ENCODE data around the gene CEBPG.

Gene CEBPG

DNA sequence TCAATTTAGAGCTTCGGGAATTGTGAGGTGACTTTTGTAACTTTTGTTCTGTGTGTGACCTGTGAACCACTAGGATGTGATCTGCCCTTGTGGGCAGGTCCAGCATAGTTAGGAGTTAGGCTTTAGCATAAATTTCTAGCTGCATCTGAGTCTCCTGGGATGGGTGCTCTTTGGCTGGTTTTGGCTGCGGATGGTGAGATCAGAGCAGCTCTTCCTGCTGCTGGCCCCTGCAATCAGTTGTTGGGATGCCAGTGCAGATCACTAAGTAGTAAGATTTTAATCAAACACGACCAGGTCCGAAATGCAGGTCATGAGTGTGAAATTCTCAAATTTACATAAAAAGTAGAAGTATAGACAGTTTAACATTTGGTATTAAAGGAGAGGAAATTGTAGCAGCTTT, 8.5 kb downstream of the CEBPG start:
- H3K9me3 ChIP-seq (ENCODE audit: control insufficient read depth in 2 of 2, low read length in 2 of 2), result no peaks in the 10 kb centered on the region
- peaks cover 10% of the 10 kb centered on the region for H3K4me1 ChIP-seq (ENCODE audit: control insufficient read depth, insufficient read depth, low read length)

GRCh38 chr19:33382982-33383381, 9.5 kb downstream of the CEBPG start:
- Histone ChIP-seq H3K4me1 (ENCODE audit: control insufficient read depth, insufficient read depth, low read length) (peaks cover 4% of the 10 kb centered on the region), H3K9me3 (ENCODE audit: control insufficient read depth in 2 of 2, low read length in 2 of 2) (no peaks in the 10 kb centered on the region), H3K36me3 (ENCODE audit: control insufficient read depth in 2 of 2, insufficient read depth in 2 of 2, low read length in 2 of 2) (peaks cover 7 to 10% of the 10 kb centered on the region in 2 donors), H3K9ac (ENCODE audit: low read length in 2 of 2) (no peak overlapping the region), H3K27ac (ENCODE audit: low read length) (no peak overlapping the region), H3K4me3 (ENCODE audit: low read length in 2 of 2) (no peak overlapping the region), H3K27me3 (ENCODE audit: control insufficient read depth in 1 of 2, insufficient read depth in 2 of 2, low read length in 2 of 2) (no peaks in the 10 kb centered on the region)

More for the DNA sequence above, 8.5 kb downstream of the CEBPG start:
- Histone ChIP-seq H3K4me3 (ENCODE audit: low read length in 2 of 2) (no peak overlapping the region), H3K27ac (ENCODE audit: low read length) (no peak overlapping the region), H3K36me3 (ENCODE audit: control insufficient read depth in 2 of 2, insufficient read depth in 2 of 2, low read length in 2 of 2) (peaks cover 7 to 8% of the 10 kb centered on the region in 2 donors), H3K9ac (ENCODE audit: low read length in 2 of 2) (no peak overlapping the region), H3K27me3 (ENCODE audit: control insufficient read depth in 1 of 2, insufficient read depth in 2 of 2, low read length in 2 of 2) (no peaks in the 10 kb centered on the region)

GRCh38 chr19:33383720-33384292, 10.3 kb downstream of the CEBPG start:
- no peak overlapping the region for H3K9ac ChIP-seq (ENCODE audit: low read length in 2 of 2)
- H3K27me3 ChIP-seq (ENCODE audit: control insufficient read depth in 1 of 2, insufficient read depth in 2 of 2, low read length in 2 of 2), result no peaks in the 10 kb centered on the region
- peaks cover 7 to 10% of the 10 kb centered on the region in 2 donors for H3K36me3 ChIP-seq (ENCODE audit: control insufficient read depth in 2 of 2, insufficient read depth in 2 of 2, low read length in 2 of 2)
- H3K9me3 ChIP-seq (ENCODE audit: control insufficient read depth in 2 of 2, low read length in 2 of 2), result no peaks in the 10 kb centered on the region
- H3K4me1 ChIP-seq (ENCODE audit: control insufficient read depth, insufficient read depth, low read length), result peaks cover 10% of the 10 kb centered on the region
- H3K27ac ChIP-seq (ENCODE audit: low read length), result no peak overlapping the region
- no peak overlapping the region for H3K4me3 ChIP-seq (ENCODE audit: low read length in 2 of 2)

DNA sequence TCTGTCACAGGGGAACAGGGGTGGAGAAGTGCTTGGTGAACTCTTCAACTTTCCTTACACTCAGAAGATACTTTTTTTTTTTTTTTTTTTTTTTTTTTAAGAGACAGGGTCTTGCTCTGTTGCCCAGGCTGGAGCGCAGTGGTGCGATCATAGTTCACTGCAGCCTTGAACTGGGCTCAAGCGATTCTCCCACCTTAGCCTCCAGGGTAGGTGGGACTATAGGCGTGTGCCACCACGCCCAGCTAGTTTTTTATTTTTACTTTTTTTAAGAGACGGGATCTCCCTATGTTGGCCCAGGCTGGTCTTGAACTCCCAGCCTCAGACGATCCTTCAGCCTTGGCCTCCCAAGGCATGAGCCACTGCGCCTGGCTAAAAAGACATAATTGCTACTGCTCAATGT, 11.5 kb downstream of the CEBPG start:
- H3K36me3 ChIP-seq (ENCODE audit: control insufficient read depth in 2 of 2, insufficient read depth in 2 of 2, low read length in 2 of 2), result peaks cover 0 to 6% of the 10 kb centered on the region in 2 donors
- no peak overlapping the region for H3K27ac ChIP-seq (ENCODE audit: low read length)
- no peaks in the 10 kb centered on the region for H3K27me3 ChIP-seq (ENCODE audit: control insufficient read depth in 1 of 2, insufficient read depth in 2 of 2, low read length in 2 of 2)
- peaks cover 21% of the 10 kb centered on the region for H3K4me1 ChIP-seq (ENCODE audit: control insufficient read depth, insufficient read depth, low read length)
- H3K4me3 ChIP-seq (ENCODE audit: low read length in 2 of 2), result no peak overlapping the region
- no peaks in the 10 kb centered on the region for H3K9me3 ChIP-seq (ENCODE audit: control insufficient read depth in 2 of 2, low read length in 2 of 2)
- H3K9ac ChIP-seq (ENCODE audit: low read length in 2 of 2), result no peak overlapping the region

- Histone ChIP-seq H3K9ac (ENCODE audit: low read length in 2 of 2) (no peak overlapping the region), H3K27me3 (ENCODE audit: control insufficient read depth in 1 of 2, insufficient read depth in 2 of 2, low read length in 2 of 2) (no peaks in the 10 kb centered on the region), H3K4me3 (ENCODE audit: low read length in 2 of 2) (no peak overlapping the region), H3K4me1 (ENCODE audit: control insufficient read depth, insufficient read depth, low read length) (peaks cover 28% of the 10 kb centered on the region), H3K9me3 (ENCODE audit: control insufficient read depth in 2 of 2, low read length in 2 of 2) (no peaks in the 10 kb centered on the region), H3K36me3 (ENCODE audit: control insufficient read depth in 2 of 2, insufficient read depth in 2 of 2, low read length in 2 of 2) (peaks cover 0 to 6% of the 10 kb centered on the region in 2 donors), H3K27ac (ENCODE audit: low read length) (no peak overlapping the region)
Measured at GRCh38 chr19:33385956-33386355, 12.4 kb downstream of the CEBPG start.

DNA sequence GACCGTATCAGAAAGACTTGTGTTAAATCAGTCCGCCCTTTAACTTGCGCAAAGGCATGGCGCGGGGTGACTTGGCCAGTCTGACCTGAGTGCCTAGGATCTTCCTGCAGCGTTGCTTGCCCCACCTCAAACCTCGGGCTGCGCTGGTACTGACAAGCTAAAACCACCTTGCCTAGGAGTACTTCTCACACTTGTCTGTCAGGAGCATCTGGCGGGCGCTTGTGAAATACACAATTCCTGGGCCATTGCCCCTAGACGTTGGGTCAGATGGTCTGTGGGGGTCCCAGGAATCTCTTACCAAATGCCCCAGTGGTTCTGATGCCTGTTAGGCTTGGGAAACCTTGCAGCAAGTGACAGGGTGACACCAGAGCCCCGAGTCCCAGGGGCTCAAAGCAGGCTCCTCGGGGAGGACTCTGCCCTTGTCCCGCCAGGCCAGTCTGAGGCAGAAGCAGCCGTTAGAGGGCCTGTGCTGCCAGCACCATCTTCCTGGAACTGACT, 12.9 kb downstream of the CEBPG start:
- H3K9ac ChIP-seq (ENCODE audit: low read length in 2 of 2), result no peak overlapping the region

GRCh38 chr19:33387351-33388230, 14.1 kb downstream of the CEBPG start:
- H3K27ac ChIP-seq (ENCODE audit: low read length), result no peak overlapping the region
- H3K4me3 ChIP-seq (ENCODE audit: low read length in 2 of 2), result no peak overlapping the region
- no peaks in the 10 kb centered on the region for H3K9me3 ChIP-seq (ENCODE audit: control insufficient read depth in 2 of 2, low read length in 2 of 2)
- no peak overlapping the region for H3K9ac ChIP-seq (ENCODE audit: low read length in 2 of 2)
- peaks cover 0 to 6% of the 10 kb centered on the region in 2 donors for H3K36me3 ChIP-seq (ENCODE audit: control insufficient read depth in 2 of 2, insufficient read depth in 2 of 2, low read length in 2 of 2)
- H3K27me3 ChIP-seq (ENCODE audit: control insufficient read depth in 1 of 2, insufficient read depth in 2 of 2, low read length in 2 of 2), result no peaks in the 10 kb centered on the region
- H3K4me1 ChIP-seq (ENCODE audit: control insufficient read depth, insufficient read depth, low read length), result peaks cover 37% of the 10 kb centered on the region

More for the DNA sequence above, 12.9 kb downstream of the CEBPG start:
- peaks cover 0 to 6% of the 10 kb centered on the region in 2 donors for H3K36me3 ChIP-seq (ENCODE audit: control insufficient read depth in 2 of 2, insufficient read depth in 2 of 2, low read length in 2 of 2)
- no peak overlapping the region for H3K4me3 ChIP-seq (ENCODE audit: low read length in 2 of 2)
- no peak overlapping the region for H3K27ac ChIP-seq (ENCODE audit: low read length)
- H3K27me3 ChIP-seq (ENCODE audit: control insufficient read depth in 1 of 2, insufficient read depth in 2 of 2, low read length in 2 of 2), result no peaks in the 10 kb centered on the region
- H3K9me3 ChIP-seq (ENCODE audit: control insufficient read depth in 2 of 2, low read length in 2 of 2), result no peaks in the 10 kb centered on the region
- H3K4me1 ChIP-seq (ENCODE audit: control insufficient read depth, insufficient read depth, low read length), result peaks cover 30% of the 10 kb centered on the region

- Histone ChIP-seq H3K4me3 (ENCODE audit: low read length in 2 of 2) (no peak overlapping the region), H3K27ac (ENCODE audit: low read length) (peak overlapping the region; percentile 62), H3K9me3 (ENCODE audit: control insufficient read depth in 2 of 2, low read length in 2 of 2) (no peaks in the 10 kb centered on the region), H3K27me3 (ENCODE audit: control insufficient read depth in 1 of 2, insufficient read depth in 2 of 2, low read length in 2 of 2) (no peaks in the 10 kb centered on the region), H3K9ac (ENCODE audit: low read length in 2 of 2) (no peak overlapping the region), H3K4me1 (ENCODE audit: control insufficient read depth, insufficient read depth, low read length) (peaks cover 41% of the 10 kb centered on the region), H3K36me3 (ENCODE audit: control insufficient read depth in 2 of 2, insufficient read depth in 2 of 2, low read length in 2 of 2) (peaks cover 0 to 6% of the 10 kb centered on the region in 2 donors)
Measured at GRCh38 chr19:33388231-33388724, 14.8 kb downstream of the CEBPG start.

DNA sequence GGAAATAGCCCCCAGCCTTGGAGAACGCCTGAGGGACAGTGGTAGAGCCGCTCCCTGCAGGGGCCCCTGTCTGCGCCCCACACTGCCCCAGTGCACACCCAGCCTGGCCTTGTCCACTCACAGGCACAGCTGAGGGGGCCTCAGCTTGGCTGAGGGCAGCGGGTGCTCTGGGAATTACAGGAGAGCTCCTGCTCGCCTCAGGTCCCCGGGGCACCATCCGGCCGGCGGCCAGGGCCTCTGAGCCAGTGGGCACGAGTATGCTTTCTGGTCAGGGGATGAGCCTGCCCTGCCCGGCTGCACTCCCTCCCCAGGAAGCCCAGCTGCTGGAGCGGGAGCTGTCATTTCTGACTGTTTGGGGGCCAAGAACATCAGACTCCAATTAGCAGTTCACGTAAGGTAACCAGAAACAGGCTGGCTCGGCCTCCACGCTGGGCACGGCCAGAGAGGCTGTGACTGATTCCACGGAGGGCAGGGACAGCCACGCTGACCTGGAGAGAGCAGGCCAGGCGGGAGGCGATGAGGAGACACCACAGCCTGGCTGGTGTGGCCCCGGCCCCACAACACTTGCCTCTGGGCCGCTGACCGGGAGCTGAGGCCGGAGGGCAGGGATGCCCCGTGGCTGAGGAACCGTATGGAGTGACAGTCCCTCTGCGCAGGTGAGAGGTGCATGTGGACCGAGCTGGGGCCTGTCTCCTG, 15.4 kb downstream of the CEBPG start:
- Histone ChIP-seq H3K4me1 (ENCODE audit: control insufficient read depth, insufficient read depth, low read length) (peaks cover 45% of the 10 kb centered on the region), H3K9ac (ENCODE audit: low read length in 2 of 2) (no peak overlapping the region), H3K9me3 (ENCODE audit: control insufficient read depth in 2 of 2, low read length in 2 of 2) (no peaks in the 10 kb centered on the region), H3K27ac (ENCODE audit: low read length) (peak overlapping the region; percentile 62), H3K27me3 (ENCODE audit: control insufficient read depth in 1 of 2, insufficient read depth in 2 of 2, low read length in 2 of 2) (no peaks in the 10 kb centered on the region), H3K36me3 (ENCODE audit: control insufficient read depth in 2 of 2, insufficient read depth in 2 of 2, low read length in 2 of 2) (peaks cover 0 to 2% of the 10 kb centered on the region in 2 donors), H3K4me3 (ENCODE audit: low read length in 2 of 2) (no peak overlapping the region)

GRCh38 chr19:33389421-33390100, 16.1 kb downstream of the CEBPG start:
- Histone ChIP-seq H3K9me3 (ENCODE audit: control insufficient read depth in 2 of 2, low read length in 2 of 2) (no peaks in the 10 kb centered on the region), H3K27ac (ENCODE audit: low read length) (peak overlapping the region; percentile 62), H3K4me3 (ENCODE audit: low read length in 2 of 2) (no peak overlapping the region), H3K9ac (ENCODE audit: low read length in 2 of 2) (no peak overlapping the region), H3K36me3 (ENCODE audit: control insufficient read depth in 2 of 2, insufficient read depth in 2 of 2, low read length in 2 of 2) (peaks cover 0 to 2% of the 10 kb centered on the region in 2 donors), H3K27me3 (ENCODE audit: control insufficient read depth in 1 of 2, insufficient read depth in 2 of 2, low read length in 2 of 2) (no peaks in the 10 kb centered on the region), H3K4me1 (ENCODE audit: control insufficient read depth, insufficient read depth, low read length) (peaks cover 49% of the 10 kb centered on the region)

Measured in stomach smooth muscle (tissue), 2 donors.